Inflammatory macrophage (primary cell): ENCODE measurements around the gene SIGLEC11.

Experiments
- DNase-seq, 2 donors: peaks; one replicate each; pipeline ENCODE4 v3.0.0-alpha.2; 2020 to 2022

SIGLEC11 gene

DNA sequence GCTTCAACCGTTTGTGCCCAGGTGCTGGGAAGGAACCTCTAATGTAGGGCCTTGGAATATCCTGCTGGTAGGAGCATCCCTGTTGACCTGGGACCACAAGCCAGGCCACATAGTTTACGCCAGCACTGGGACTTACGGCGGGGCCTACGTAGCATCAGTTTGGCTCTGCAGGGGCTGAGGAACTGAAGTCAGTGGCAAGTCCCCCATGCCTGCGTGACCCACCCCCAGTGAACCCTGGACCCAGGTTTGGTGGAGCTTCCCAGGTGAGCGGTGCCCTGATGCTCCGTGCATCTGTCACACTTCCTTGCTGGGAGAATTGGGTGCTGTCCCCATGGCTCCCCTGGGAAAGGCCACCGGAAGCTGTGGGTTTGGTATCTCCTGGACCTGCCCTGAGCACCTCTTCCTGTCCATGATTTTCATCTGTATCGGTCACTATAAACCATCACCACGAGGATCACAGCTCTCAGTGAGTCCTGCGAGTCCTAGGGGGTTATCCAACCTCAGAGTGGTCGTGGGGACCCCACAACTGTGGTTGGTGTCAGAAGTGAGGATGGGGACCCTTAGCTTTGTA is 9.9 kb downstream of the SIGLEC11 start:
- DNase-seq, result no peak

DNA sequence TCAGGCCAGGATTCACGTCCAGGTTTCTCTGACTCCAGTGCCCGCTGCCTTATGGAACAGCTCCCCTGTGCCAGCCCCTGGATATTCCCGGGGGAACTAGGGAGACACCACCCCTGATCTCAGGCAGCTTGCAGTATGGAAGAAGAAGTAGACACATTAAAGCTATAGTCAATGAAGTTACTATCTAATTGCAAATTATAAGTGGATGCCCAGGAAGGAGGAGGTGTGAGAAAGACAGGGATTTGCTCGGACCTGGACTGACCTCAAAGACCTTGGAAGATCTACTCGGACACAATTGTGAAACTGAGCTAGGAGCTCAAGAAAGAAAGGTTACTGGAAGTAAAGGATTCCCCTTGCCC is 10.4 kb downstream of the SIGLEC11 start:
- DNase-seq, result no peak

DNA sequence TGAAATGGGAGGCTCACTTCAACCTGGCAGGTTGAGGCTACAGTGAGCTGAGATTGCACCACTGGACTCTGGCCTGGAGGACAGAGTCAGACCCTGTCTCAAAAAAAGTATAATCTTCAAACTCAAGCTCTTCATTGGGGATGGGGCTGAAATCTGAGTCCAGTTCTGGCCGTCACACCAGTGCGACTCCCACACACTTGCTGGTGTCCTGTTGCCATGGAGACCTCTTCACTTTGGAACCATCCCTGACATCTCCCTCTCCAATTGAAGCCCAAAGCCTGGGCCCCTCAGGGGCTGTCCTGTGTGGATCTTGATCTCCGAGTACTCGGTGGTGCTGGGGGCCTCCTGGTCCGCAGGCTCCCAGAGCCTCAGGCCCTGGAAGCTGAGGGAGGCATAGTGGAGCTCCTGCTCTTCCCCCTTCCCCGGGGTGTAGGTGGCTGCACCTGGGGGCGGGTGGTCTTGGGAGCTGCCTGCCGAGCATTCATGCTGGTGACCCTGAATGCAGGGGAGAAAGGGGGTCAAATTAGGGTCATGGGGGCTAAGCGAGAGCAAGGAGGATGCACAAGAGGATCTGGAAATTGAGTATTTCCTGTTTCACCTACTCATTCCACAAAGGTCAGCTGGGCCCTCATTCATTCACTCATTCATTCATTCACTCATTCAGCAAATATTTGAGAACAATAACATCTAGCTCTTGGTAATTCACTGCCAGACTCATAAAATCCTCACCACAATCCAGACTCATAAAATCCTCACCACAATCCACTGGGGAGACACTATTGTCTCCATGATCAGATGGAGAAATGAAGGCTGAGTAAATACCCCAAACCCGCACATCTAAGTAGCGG is 11.0 kb downstream of the SIGLEC11 start:
- no peak for DNase-seq

DNA sequence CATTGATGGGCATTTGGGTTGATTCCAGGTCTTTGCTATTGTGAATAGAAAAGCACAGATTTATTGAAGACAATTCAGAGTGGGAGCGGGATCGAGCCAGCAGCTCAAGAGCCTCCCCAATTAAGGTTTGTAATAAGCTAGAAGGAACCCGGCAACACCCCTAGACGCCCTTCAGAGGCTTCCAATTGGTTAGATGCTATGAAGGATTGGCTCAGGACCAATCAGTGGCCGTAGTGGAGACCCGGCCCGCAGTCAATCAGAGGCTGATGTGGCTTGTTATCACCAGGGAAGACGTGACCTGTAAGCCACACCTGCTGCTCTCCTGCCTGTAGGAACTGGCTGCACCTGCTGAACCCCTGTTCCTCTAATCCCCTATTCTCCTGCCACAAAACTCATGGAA is 14.6 kb downstream of the SIGLEC11 start:
- no peak for DNase-seq

DNA sequence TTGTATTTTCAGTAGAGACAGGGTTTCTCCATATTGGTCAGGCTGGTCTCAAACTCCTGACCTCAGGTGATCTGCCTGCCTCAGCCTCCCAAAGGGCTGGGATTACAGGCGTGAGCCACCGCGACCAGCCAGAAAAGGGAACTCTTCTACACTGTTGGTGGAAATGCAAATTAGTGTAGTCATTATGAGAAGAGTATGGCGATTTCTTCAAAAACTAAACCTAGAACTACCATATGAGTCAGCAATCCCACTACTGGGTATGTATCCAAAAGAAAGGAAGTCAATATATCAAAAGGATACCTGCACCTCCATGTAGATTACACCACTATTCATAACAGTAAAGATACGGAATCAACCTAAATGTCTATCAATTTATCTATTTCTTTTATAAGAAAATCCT is 16.4 kb downstream of the SIGLEC11 start:
- peak; percentile 50 to 77 for DNase-seq

DNA sequence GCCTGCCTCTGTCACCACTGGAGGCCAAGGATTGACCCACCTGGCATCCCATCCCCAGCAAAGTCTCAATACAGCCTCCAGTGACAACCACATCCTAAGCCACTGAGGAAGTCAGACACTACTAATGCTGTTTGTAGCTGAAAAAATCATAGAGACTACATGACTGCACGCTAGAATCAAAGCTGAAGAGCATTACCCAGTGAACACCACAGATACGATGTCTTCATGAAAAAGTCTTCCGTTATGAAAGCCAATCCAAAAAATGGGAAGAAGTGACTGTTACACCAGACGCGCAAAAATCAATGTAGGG is 20.5 kb downstream of the SIGLEC11 start:
- no peak for DNase-seq

DNA sequence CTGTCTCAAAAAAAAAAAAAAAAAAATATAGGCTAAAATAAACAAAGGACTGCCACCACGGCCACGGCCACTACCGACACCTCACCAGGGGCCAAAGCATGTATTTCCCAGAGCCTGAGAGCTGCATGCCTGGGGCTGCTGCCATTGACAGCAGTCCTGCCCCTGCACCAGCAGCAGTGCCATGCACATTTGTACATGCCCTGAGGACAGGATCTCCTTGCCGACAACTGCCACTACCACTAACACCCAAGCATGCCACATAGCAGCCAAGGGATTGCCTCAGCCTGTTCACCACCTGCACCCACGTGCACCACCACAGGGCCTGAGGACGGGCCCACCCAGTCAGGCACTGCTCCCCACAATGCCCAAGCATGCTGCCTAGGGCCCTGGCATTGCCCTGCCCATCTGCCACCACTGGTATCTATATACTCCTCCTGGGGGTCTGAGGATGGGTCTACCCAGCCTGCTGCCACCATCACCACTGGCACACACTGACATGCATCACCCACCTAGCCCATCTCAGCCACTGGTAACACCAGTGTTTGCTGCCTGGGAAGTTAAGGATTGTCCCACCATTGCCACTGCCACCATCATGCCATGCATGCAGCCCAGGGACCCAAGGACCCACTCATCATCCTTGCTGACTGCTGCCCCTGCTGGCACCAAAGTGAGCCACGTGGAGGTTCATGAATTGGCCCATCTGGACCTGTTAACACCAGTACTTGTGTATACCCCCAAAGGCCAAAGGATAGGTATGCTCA is 21.1 kb downstream of the SIGLEC11 start:
- no peak for DNase-seq

DNA sequence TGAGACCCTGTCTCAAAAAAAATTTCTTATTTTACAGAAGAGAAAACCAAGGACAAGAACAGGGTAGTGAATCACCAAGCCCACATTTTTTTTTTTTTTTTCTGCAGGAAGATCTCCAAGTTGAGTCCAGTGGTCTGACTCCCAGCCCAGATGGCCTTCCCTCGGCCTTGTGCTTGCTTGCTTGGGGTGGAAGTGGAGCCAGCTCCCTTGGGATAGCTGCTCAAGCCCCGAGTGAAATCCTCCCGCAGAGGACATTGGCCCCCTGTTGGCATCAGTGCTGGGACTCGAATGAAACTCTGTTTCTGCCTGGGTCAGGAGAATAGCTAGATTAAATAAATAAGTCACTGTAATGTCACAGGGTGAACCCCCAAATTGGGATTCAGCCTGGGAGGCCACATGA is 22.3 kb downstream of the SIGLEC11 start:
- no peak for DNase-seq

DNA sequence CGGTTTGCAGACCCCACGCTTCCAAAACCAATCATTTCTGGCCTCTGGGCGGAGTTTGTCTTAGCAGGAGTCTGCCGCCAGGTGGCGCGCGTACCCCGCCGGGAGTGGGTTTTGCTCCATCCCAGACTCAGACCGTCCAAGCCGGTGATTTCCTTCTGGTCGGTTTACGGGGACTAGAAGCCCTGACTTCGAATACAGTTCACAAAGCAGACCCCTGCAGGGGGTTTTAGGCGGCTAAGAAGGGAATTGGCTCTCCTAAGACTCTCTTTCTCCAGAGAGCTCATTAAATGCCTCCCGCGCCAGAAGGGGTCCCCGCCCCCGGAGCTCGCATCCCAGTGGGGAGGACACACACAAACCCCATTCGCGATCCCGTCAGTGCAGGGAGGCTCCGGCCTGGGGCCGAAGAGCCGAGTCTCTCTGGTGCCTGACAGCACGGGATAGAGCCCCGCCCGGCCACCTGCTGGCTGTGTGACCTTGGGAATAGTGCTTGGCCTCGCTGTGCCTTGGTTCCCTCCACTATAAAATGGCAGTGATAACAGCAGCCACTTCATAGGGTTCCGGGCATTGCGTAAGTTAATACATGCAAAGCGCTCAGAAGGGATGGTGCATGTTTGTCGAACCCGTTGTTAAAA is 23.1 kb downstream of the SIGLEC11 start:
- peak; percentile 75 to 80 for DNase-seq

DNA sequence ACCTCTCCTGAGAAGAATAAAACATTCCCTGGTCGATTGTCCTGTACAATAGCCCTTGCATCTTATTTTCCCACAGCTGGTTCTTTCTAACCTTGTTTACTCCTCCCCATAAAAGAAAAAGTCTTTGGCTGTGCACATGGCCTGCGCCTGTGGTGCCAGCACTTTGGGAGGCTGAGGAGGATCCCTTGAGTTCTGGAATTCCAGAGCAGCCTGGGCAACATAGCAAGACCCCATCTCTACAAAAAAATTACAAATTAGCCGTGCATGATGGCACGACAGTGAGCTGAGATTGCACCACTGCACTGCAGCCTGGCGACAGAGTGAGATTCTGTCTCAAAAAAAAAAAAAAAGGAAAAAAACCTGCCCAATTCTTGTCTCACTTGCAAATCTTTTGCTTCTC is 24.4 kb downstream of the SIGLEC11 start:
- no peak for DNase-seq

DNA sequence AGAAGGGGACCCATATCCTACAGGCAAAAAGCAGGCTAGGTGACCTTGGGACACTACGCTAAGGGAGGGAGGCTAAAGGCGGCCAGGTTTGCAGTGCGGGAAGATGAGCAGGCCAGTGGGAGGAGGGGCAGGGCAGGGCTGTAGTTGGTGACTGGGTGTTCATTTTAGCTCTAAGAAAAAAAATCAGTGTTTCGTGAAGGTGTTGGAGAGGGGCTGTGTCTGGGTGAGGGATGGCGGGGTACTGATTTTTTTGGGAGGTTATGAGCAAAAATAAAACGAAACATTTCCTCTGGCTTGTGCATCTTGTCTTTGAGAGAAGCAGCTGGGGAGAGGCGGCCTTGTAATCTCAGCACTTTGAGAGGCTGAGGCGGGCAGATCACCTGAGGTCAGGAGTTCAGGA is 27.3 kb downstream of the SIGLEC11 start:
- DNase-seq, result no peak

DNA sequence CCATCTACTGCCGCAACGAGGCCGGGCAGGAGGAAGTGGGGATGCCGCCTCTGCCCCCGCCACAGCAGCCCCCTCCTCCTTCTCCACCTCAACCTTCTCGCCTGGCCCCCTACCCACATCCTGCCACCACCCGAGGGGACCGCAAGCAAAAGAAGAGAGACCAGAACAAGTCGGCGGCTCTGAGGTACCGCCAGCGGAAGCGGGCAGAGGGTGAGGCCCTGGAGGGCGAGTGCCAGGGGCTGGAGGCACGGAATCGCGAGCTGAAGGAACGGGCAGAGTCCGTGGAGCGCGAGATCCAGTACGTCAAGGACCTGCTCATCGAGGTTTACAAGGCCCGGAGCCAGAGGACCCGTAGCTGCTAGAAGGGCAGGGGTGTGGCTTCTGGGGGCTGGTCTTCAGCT is 28.2 kb downstream of the SIGLEC11 start:
- DNase-seq, result no peak

DNA sequence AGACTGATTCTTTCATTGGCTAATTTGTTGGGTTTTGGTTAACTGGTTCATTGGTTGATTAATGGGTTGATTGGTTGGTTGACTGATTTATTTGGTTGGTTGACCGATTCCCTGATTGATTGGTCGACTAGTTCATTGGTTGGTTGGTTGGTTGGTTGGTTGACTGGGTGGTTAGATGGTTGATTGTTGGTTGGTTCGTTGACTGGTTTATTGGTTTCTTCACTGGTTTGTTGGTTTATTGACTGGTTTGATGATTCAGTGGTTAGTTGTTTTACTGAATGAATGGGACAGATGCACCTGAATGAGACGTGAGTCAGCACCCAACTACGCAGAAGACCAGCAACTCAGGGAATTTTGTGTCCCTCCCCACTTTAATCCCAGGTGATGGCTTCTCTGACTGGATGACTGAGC is 28.9 kb downstream of the SIGLEC11 start:
- DNase-seq, result no peak

DNA sequence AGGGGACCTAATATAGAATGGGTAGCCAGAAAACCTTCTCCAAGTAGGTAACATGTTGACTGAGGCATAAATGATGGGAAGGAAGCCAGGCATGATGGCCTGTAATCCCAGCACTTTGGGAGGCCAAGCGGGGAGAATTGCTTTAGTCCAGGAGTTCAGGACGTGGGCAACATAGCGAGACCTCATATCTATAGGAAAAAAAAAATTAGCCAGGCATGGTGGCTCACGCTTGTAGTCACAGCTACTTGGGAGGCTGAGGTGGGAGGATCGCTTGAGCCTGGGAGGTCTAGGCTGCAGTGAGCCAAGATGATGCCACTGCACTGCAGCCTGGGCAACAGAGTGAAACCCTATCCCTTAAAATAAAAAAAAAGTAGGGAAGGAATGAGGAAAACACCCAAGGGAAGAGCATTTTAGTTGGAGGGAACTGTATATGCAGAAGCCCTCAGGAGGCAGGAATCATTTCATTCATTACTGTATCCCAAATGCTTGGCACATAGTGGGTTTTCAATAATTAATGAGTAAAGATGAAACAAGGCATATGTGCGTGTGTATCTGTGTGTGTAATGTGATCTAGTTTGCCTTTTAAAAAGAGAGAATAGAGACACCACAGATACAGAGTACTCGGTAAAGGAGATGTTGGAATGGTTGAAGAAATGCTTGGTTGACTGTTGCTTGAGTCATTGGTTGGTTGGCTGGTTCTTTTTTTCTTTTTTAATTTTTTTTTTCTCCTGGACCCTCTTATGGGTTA is 29.5 kb downstream of the SIGLEC11 start:
- no peak for DNase-seq

DNA sequence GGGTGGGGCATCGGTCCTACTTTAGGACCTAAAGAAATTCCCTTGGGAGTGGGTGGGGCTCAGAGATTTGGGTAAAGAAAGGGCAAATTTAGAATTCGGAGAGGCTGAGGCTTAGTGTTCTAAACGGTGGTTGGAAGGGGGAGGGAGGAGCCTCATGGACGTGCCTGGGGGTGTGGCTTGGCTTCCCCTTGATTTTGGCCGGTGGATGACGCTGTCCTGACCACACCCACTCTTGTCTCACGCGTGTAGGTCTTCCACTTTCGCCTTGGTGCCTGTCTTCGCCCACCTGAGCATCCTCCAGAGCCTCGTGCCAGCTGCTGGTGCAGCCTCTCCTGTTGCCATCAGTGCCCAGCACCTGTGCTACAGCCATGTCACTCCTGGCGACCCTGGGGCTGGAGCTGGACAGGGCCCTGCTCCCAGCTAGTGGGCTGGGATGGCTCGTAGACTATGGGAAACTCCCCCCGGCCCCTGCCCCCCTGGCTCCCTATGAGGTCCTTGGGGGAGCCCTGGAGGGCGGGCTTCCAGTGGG is 30.4 kb downstream of the SIGLEC11 start:
- no peak for DNase-seq

DNA sequence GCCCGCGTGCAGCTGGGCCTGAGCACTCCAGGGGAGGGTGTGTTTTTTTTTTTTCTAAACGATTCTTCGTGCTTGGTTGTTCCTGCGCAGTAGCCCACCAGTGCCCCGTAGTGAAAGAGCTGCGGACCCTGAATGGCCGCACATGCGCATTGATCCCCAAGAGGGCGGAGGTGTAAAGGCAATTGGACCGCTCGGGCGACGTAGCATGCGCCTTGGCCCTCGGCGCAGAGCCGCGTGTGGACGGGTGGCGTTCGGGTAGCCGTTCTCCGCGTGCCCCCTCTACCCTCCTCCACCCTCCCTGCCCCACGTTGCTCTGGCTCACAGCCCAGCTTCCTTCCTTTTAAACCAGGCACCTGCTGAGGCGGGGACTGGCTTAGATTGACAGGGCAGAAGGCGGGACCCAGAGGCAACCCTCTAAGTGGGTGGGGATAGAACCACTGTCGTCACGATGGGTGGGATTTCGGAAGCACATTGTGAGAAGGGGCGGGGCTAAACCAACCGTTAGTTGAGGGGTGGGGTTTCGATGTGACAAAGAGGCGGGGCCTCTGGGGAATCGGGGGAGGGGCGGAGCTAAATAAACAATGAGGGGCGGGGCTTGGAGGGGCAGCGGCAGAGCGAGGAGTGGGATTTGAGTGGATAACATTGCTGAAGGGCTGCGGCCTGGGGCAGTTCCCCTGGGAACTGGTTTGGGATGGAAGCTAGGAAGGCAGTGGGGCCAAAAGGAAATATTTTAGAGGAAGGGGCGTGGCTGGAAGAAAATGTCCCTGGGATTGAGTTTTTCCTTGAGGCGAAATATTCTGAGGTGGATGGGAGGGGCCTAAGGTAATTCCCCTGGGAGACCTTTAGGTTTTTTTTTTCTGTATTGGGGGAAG is 31.1 kb downstream of the SIGLEC11 start:
- DNase-seq, result peak; percentile 94 to 95

DNA sequence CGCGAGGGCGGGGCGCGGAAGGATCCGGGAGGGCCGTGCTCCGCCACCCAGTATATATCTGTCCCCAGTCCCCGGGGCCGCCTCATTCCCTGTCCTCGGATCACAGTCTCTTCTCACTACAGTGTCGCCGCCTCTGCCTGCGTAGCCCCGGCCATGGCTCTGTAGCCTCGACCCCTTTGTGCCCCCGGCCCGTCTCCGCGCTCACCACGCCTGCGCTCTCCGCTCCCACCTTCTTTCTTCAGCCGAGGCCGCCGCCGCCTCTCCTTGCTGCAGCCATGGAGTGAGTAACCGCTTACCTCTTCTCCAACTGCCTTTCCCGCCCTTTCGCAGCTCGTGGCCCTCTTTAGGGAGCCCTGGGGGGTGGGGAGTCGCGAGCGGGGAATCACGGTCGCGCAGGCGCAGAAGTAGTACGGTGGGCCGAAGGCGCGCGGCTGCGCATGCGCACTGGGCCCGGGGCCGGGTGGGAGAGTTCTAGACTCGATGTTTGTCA is 31.8 kb downstream of the SIGLEC11 start, which contains the start of the genes ATF5 and NUP62:
ATF5 (plus strand) TSS at position 85 of the 490 bp plus-strand sequence. CDS start 1,646 bp downstream, outside the sequence.
NUP62 (minus strand) TSS at position 384 of the 490 bp plus-strand sequence. CDS start 19,697 bp downstream, outside the sequence.
- peak; percentile 86 to 91 for DNase-seq

DNA sequence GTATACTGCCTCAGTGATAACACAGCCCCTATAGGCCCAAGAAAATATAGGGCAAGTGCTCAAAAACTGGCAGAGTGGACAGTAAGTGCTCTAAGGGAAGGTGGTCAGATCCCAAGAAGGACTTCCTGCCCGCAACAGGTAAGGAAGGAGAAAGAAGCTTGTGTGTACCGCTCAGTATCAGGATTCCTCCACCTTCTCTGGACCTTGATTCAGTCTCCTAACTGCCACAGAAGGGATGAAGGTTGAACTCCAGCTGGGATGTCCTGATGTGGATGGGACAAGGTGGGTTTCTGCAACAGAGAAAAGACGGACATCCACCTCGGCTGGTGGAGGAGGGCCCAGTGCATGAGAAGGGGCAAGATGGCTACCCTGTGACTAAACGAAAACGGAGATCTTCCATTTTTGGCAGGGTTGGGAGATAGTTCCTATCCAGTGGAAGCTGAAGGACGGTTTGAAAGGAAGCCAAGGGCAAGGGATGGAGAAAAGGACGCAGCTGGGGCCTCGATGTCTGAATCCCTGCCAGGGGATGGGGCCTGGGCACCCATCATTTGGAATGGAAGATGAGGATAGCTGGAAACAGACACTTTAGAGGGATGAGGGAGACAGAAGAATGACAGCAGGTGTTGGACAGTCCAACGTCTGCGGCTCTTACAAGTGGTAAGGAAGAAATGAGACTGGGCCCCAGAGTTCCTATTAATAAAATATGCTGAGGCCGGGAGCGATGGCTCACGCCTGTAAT is 33.3 kb downstream of the SIGLEC11 start:
- DNase-seq, result no peak

DNA sequence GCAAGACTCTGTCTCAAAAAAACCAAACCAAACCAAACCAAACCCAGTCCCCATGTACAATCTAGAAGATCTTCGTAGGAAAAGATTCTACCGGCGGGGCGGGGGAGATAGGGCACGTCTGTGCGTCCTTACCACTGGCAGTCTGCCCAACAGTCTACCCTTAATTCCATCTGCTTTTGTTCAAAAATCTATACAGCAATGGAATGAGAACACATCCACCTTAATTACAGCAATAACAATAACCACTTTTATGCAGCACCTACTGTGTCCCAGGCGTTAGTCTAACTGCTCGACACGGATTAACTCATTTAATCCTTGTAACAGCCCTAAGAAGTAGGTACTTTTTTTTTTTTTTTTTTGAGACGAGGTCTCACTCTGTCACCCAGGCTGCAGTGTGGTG is 34.5 kb downstream of the SIGLEC11 start:
- DNase-seq, result no peak

DNA sequence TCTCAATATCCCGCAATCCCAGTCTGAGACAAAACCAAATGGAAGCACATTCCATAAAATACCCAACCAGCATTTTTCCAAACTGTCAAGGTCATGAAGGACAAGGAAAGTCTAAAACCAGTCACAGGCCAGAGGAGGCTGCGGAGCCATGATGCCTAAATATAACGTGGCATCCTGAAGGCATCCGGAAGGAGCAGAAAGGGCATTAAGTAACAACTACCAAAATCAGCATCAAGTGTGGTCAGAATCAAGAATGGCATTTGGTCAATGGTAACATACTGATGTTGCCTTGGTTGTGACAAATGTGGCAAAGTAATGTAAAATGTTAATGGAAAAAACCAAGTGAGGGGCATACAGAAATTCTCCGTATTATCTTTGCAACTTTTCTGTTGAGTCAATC is 35.5 kb downstream of the SIGLEC11 start:
- no peak for DNase-seq
